GM23248 (cell line): Measurements from ENCODE around the gene TEKT3. TPM values are rescaled to one million over a fixed set of nuclear protein-coding genes. Genes with fewer than 3 reads are reported as not detected.

Source experiments
- DNase-seq: peaks from one replicate; pipeline ENCODE4 v3.0.0-alpha.2; 2015
- H2AFZ ChIP-seq: fragments of 200-600 bp; sonication (generic); 2 replicates; pipeline ENCODE4 v1.6.1; 2016; ENCODE audit warnings: antibody characterized with exemption
- H3F3A ChIP-seq: fragments of 200-600 bp; sonication (generic); 2 replicates; pipeline ENCODE4 v1.6.1; 2016; ENCODE audit warnings: mild to moderate bottlenecking, antibody characterized with exemption, mixed run types; ENCODE audit not compliant: insufficient read depth
- H3K27ac ChIP-seq: fragments of 200-600 bp; sonication (generic); 2 replicates; pipeline ENCODE4 v1.5.1; 2016; ENCODE audit warnings: mild to moderate bottlenecking
- H3K27me3 ChIP-seq: fragments of 200-600 bp; sonication (generic); replicated peaks from 2 replicates; pipeline ENCODE4 v1.6.1; 2016; ENCODE audit warnings: mild to moderate bottlenecking; ENCODE audit not compliant: insufficient read depth
- H3K36me3 ChIP-seq: fragments of 200-600 bp; sonication (generic); 2 replicates; pipeline ENCODE4 v1.6.1; 2016; ENCODE audit warnings: low read depth, mild to moderate bottlenecking
- H3K4me1 ChIP-seq: fragments of 200-600 bp; sonication (generic); 2 replicates; pipeline ENCODE4 v1.6.1; 2016; ENCODE audit warnings: mild to moderate bottlenecking; ENCODE audit not compliant: insufficient read depth
- H3K4me2 ChIP-seq: fragments of 200-600 bp; sonication (generic); one replicate; pipeline ENCODE4 v1.6.1; 2016; ENCODE audit warnings: mild to moderate bottlenecking; ENCODE audit not compliant: unreplicated experiment
- H3K4me3 ChIP-seq: fragments of 200-600 bp; sonication (generic); 2 replicates; pipeline ENCODE4 v1.5.1; 2016; ENCODE audit warnings: mild to moderate bottlenecking
- H3K79me2 ChIP-seq: fragments of 200-600 bp; sonication (generic); 2 replicates; pipeline ENCODE4 v1.6.1; 2016; ENCODE audit warnings: mild to moderate bottlenecking; ENCODE audit not compliant: insufficient read depth
- H3K9ac ChIP-seq: fragments of 200-600 bp; sonication (generic); 2 replicates; pipeline ENCODE4 v1.6.1; 2016; ENCODE audit warnings: mild to moderate bottlenecking
- H3K9me2 ChIP-seq: fragments of 200-600 bp; sonication (generic); 2 replicates; pipeline ENCODE4 v1.6.1; 2016; ENCODE audit warnings: mixed run types, mild to moderate bottlenecking, moderate library complexity; ENCODE audit not compliant: insufficient read depth
- H3K9me3 ChIP-seq: fragments of 200-600 bp; sonication (generic); one replicate; pipeline ENCODE4 v1.6.1; 2017; ENCODE audit warnings: low read depth
- H4K20me1 ChIP-seq: fragments of 200-600 bp; sonication (generic); 2 replicates; pipeline ENCODE4 v1.6.0; 2016; ENCODE audit not compliant: insufficient read depth
- EZH2 ChIP-seq: fragments of 200-600 bp; sonication (generic); IDR thresholded peaks from 2 replicates; pipeline ENCODE4 v1.6.1; 2018; ENCODE audit warnings: antibody characterized with exemption, mild to moderate bottlenecking; ENCODE audit not compliant: insufficient read depth, poor library complexity, severe bottlenecking
- EZH2phosphoT487 ChIP-seq: fragments of 200-600 bp; sonication (generic); IDR thresholded peaks from 2 replicates; pipeline ENCODE4 v1.6.1; 2018; ENCODE audit warnings: antibody characterized with exemption, moderate library complexity, mild to moderate bottlenecking, low read depth; ENCODE audit not compliant: insufficient read depth
- WGBS, 2 experiments: methylation state at CpG; one replicate each; pipeline ENCODE4 v1.1.6; 2015 to 2017; ENCODE audit warnings: low lambda C conversion rate in 2 of 2, low coverage in 1 of 2; ENCODE audit errors: missing lambda C conversion rate in 2 of 2; 5-methylcytosine and 5-hydroxymethylcytosine counted together
- in situ Hi-C: fragments of 300-500 bp; cut with MboI; formaldehyde crosslinking; loops from 2 replicates; pipeline ENCODE4 v1.15.0; 2020
- polyA plus RNA-seq: library from polyadenylated mRNA; unstranded; fragments of >200 nt; fragmentation: Nextera tagmentation; extraction: Ambion mirVana; gene quantifications from 2 replicates; pipeline ENCODE4 v1.2.1, GENCODE V29; 2016
- total RNA-seq: library from RNA; depleted of rRNA; stranded (reverse); fragments of >200 nt; shearing (Covaris generic); gene quantifications from 2 replicates; pipeline ENCODE4 v1.2.3, GENCODE V29; 2014; rRNA removed

Gene TEKT3
- total RNA-seq (not detected in 2 replicates), polyA plus RNA-seq (not detected in 2 replicates)

DNA sequence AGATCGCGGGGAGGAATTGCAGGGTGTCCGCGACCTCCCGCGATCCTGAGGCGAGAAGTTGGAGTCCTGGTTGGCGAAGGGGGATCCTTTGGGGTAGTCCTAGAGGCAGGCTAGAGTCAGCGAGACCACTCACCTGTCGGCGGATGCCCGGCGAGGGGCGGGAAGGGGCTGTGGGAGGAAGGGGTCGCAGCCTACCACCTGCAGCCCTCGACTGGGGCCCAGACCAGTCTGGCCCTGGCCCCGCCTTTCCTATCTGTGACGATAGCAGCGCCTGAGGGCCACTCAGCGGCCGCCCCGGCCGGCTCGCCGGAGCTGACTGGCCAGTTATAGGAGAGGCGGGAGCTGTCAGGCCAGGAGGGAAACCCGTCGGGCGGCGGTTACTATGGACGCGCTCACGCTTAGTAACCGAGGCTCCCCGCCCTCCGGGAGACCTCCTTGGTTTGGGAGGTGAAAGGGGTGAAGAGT lies at the start of gene TEKT3:
TSS of gene TEKT3 (minus strand) at position 213 of the 465 bp plus-strand sequence. CDS start 10,012 bp downstream, outside the sequence.
- peak within 1 kb of the TSS; percentile 47 for H3K4me2 ChIP-seq
- in situ Hi-C loops = no loop called here
- H3K9ac ChIP-seq = no peak within 1 kb of the TSS

DNA sequence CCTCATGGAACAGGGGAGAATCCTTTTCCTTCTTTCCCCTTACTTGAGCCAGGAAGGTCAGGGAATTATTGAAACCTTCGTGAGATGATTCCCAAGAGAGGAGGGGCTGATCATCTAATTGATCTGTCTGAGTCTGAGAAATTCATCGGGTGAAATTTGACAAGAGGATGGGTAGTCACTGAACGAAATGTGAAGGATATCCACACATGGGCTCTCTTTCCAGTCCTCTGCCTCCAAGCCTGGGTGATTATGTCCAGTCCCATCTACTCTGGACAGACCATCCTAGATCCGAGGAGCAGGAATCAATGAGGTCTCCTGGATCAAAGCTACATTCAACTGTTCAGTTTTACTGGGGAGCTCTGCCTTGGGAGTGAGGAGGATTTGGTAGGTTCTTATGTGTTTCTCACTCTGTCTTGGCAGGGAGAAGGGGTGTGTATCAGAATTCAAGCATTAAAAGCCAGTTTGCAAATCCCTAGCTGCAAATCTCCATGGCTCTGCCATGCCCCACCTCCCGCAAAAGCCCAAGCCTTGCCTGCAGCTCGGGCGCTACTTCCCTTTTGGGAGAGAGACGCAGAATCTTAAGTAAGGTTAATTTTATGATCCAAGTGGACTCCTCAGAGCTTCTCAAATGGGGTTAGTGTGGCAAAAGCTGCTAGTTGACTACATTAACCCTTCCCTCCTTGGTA lies 47.1 kb upstream of the TEKT3 start:
- Histone ChIP-seq H3K27me3 (no peaks in the 10 kb centered on the region), H2AFZ (no peak overlapping the region), H3K9me3 (no peaks in the 10 kb centered on the region), H3K9me2 (no peaks in the 10 kb centered on the region), H3K36me3 (no peaks in the 10 kb centered on the region), H3K27ac (no peak overlapping the region), H3K4me2 (no peak overlapping the region), H3K4me3 (no peak overlapping the region), H4K20me1 (no peaks in the 10 kb centered on the region), H3K4me1 (peaks cover 23% of the 10 kb centered on the region), H3K79me2 (no peaks in the 10 kb centered on the region), H3K9ac (no peak overlapping the region), H3F3A (peaks cover 11% of the 10 kb centered on the region)
- 40 to 44% methylated on average over 8 of the region's 8 CpGs for WGBS, 2 experiments
- in situ Hi-C loops = no loop called here
- no peak for TF ChIP-seq EZH2
- no peak for TF ChIP-seq EZH2phosphoT487
- no peak for DNase-seq

More for the DNA sequence above, at the start of gene TEKT3:
- no peaks in the 10 kb centered on the region for H3K9me3 ChIP-seq
- 9% methylated on average over 18 to 31 of the region's 36 CpGs for WGBS, 2 experiments
- H2AFZ ChIP-seq = peak within 1 kb of the TSS; percentile 70
- no peaks in the 10 kb centered on the region for H3K79me2 ChIP-seq
- no peaks in the 10 kb centered on the region for H3K9me2 ChIP-seq
- TF ChIP-seq EZH2phosphoT487 = no peak
- no peak for TF ChIP-seq EZH2
- no peak within 1 kb of the TSS for H3K27ac ChIP-seq
- peaks cover 17% of the 10 kb centered on the region for H3K4me1 ChIP-seq
- H3K4me3 ChIP-seq = peak within 1 kb of the TSS; percentile 56
- DNase-seq = peak; percentile 71
- peaks cover 10% of the 10 kb centered on the region; the same call in 1 of the 2 replicates for H3K27me3 ChIP-seq
- H3K36me3 ChIP-seq = no peaks in the 10 kb centered on the region
- no peaks in the 10 kb centered on the region for H4K20me1 ChIP-seq
- peaks cover 10% of the 10 kb centered on the region; the same call in 1 of the 2 replicates for H3F3A ChIP-seq

DNA sequence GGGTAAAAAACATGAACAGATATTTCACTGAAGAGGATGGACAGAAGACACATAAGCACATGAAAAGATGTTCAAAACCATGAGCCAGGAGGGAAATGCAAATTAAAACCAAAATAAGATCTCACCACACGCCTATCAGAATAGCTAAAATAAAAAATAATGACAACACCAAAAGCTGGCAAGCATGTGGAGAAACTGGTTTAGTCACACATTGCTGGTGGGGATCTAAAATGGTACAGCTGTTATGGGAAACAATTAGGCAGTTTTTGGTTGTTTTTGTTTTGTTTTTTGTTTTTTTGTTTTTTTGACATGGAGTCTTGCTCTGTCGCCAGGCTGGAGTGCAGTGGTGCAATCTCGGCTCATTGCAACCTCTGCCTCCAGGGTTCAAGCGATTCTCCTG lies 44.7 kb upstream of the TEKT3 start:
- no peak overlapping the region for H3K9ac ChIP-seq
- no peaks in the 10 kb centered on the region for H3K36me3 ChIP-seq
- H2AFZ ChIP-seq = no peak overlapping the region
- no peaks in the 10 kb centered on the region for H3F3A ChIP-seq
- no peak overlapping the region for H3K4me2 ChIP-seq
- no peaks in the 10 kb centered on the region for H3K79me2 ChIP-seq
- no peak for TF ChIP-seq EZH2phosphoT487
- in situ Hi-C loops = no loop called here
- H3K27me3 ChIP-seq = no peaks in the 10 kb centered on the region
- H4K20me1 ChIP-seq = no peaks in the 10 kb centered on the region
- 77 to 82% methylated on average over 4 of the region's 4 CpGs for WGBS, 2 experiments
- H3K4me3 ChIP-seq = no peak overlapping the region
- H3K4me1 ChIP-seq = peaks cover 13% of the 10 kb centered on the region
- H3K9me3 ChIP-seq = no peaks in the 10 kb centered on the region
- no peaks in the 10 kb centered on the region for H3K9me2 ChIP-seq
- DNase-seq = no peak
- no peak overlapping the region for H3K27ac ChIP-seq

DNA sequence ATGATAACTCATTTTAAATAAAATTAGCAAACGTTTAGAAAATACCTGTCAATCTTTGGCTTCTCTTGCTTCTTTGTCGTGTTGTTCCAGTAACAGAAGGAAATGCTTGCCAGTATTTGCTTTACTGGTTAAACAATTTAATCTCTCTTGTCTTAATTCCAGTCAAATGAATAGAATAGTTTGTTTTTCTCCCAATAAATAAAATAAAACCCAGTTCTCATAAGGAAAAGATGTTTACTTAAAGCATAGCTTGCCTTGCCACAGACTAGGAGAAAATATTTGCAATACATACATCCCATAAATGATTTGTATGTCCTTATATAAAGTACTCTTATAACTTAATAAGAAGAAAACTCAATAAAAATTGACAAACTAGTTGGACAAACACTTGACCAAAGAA lies 43.9 kb upstream of the TEKT3 start:
- TF ChIP-seq EZH2phosphoT487 (no peak), EZH2 (no peak)
- Histone ChIP-seq H3K36me3 (no peaks in the 10 kb centered on the region), H3K4me1 (peaks cover 13% of the 10 kb centered on the region), H3K9ac (no peak overlapping the region), H3K9me3 (no peaks in the 10 kb centered on the region), H3K27ac (no peak overlapping the region), H3K9me2 (no peaks in the 10 kb centered on the region), H4K20me1 (no peaks in the 10 kb centered on the region), H3K27me3 (no peaks in the 10 kb centered on the region), H3K4me2 (no peak overlapping the region), H3K4me3 (no peak overlapping the region), H3K79me2 (no peaks in the 10 kb centered on the region), H3F3A (no peaks in the 10 kb centered on the region), H2AFZ (no peak overlapping the region)
- DNase-seq = no peak
- in situ Hi-C loops = no loop called here
- WGBS, 2 experiments = 37 to 43% methylated on average over 2 of the region's 2 CpGs
